GM12878 (cell line): ENCODE data around the gene GOLGA6L7. TPM values are rescaled to one million over a fixed set of nuclear protein-coding genes. Genes with fewer than 3 reads are reported as not detected.

Source experiments
- ASH2L ChIP-seq: fragments of 300-600, 200-600 bp; sonication (generic); IDR thresholded peaks from 2 replicates; pipeline ENCODE4 v1.6.1; 2017; ENCODE audit warnings: low read depth, mild to moderate bottlenecking, borderline replicate concordance
- ESRRA ChIP-seq: IDR thresholded peaks from 2 replicates; pipeline ENCODE4 v1.6.1; 2012; ENCODE audit warnings: mild to moderate bottlenecking, low read length, improper control_type of control experiment
- MTA2 ChIP-seq: fragments of 450-650 bp; IDR thresholded peaks from 2 replicates; pipeline ENCODE4 v1.6.1; 2016; ENCODE audit warnings: low read depth, mild to moderate bottlenecking, moderate library complexity
- PAX8 ChIP-seq: fragments of 450-650 bp; IDR thresholded peaks from 2 replicates; pipeline ENCODE4 v1.6.1; 2017; ENCODE audit warnings: mild to moderate bottlenecking, moderate library complexity
- SREBF2 ChIP-seq: IDR thresholded peaks from 2 replicates; pipeline ENCODE4 v1.6.1; 2012; ENCODE audit warnings: mild to moderate bottlenecking, low read length
- TAF1 ChIP-seq: IDR thresholded peaks from 2 replicates; pipeline ENCODE4 v1.6.1; 2011; ENCODE audit warnings: mild to moderate bottlenecking, low read depth, low read length, borderline replicate concordance
- TCF3 ChIP-seq: IDR thresholded peaks from 2 replicates; pipeline ENCODE4 v1.6.1; 2012; ENCODE audit warnings: low read depth, mild to moderate bottlenecking, low read length, borderline replicate concordance; ENCODE audit not compliant: insufficient read depth
- ZBTB33 ChIP-seq: fragments of 450-650 bp; IDR thresholded peaks from 2 replicates; pipeline ENCODE4 v1.6.1; 2017; ENCODE audit warnings: mild to moderate bottlenecking
- ZNF274 ChIP-seq: IDR thresholded peaks from one replicate; pipeline ENCODE4 v1.8.0; 2011; ENCODE audit not compliant: insufficient read length, insufficient read depth
- polyA plus RNA-seq, 11 experiments: library from polyadenylated mRNA; depleted of rRNA in 4 of 11; unstranded in 6 of 11; stranded (reverse) in 5 of 11; fragments of >200 nt; fragmentation: Nextera tagmentation in 4 of 11; fragmentation: Illumina TruSeq in 1 of 11; extraction: Ambion mirVana in 4 of 11; extraction: Trizol in 1 of 11; gene quantifications; 1 replicate in 1 of 11; 2 replicates in 10 of 11; pipeline versions ENCODE4 v1.2.1 to v1.2.3, GENCODE V29; 2011 to 2016; ENCODE audit warnings: inconsistent platforms in 2 of 11, missing spikeins in 2 of 11, low read depth in 1 of 11
- total RNA-seq, 4 experiments: library from RNA; depleted of rRNA in 3 of 4; stranded (reverse); fragments of >200 nt in 3 of 4; fragmentation: Illumina TruSeq in 1 of 4; extraction: Trizol in 1 of 4; gene quantifications; 2 replicates each; pipeline versions ENCODE4 v1.2.1 to v1.2.3, GENCODE V29; 2013 to 2021
- TF ChIP-seq, protein P1 (sequence below): fragments of 450-650 bp; IDR thresholded peaks from 2 replicates; pipeline ENCODE4 v1.6.1; 2017; ENCODE audit warnings: mild to moderate bottlenecking, moderate library complexity
- TF ChIP-seq, protein P2 (sequence below): fragments of 450-650 bp; IDR thresholded peaks from 2 replicates; pipeline ENCODE4 v1.6.1; 2017; ENCODE audit warnings: borderline replicate concordance

GOLGA6L7 gene
- total and polyA plus RNA-seq, 10 of the 15 experiments (the other 5 are each of a cell fraction or from before 2014, with no cell fraction given), result not detected

- TF ChIP-seq, protein P1, sequence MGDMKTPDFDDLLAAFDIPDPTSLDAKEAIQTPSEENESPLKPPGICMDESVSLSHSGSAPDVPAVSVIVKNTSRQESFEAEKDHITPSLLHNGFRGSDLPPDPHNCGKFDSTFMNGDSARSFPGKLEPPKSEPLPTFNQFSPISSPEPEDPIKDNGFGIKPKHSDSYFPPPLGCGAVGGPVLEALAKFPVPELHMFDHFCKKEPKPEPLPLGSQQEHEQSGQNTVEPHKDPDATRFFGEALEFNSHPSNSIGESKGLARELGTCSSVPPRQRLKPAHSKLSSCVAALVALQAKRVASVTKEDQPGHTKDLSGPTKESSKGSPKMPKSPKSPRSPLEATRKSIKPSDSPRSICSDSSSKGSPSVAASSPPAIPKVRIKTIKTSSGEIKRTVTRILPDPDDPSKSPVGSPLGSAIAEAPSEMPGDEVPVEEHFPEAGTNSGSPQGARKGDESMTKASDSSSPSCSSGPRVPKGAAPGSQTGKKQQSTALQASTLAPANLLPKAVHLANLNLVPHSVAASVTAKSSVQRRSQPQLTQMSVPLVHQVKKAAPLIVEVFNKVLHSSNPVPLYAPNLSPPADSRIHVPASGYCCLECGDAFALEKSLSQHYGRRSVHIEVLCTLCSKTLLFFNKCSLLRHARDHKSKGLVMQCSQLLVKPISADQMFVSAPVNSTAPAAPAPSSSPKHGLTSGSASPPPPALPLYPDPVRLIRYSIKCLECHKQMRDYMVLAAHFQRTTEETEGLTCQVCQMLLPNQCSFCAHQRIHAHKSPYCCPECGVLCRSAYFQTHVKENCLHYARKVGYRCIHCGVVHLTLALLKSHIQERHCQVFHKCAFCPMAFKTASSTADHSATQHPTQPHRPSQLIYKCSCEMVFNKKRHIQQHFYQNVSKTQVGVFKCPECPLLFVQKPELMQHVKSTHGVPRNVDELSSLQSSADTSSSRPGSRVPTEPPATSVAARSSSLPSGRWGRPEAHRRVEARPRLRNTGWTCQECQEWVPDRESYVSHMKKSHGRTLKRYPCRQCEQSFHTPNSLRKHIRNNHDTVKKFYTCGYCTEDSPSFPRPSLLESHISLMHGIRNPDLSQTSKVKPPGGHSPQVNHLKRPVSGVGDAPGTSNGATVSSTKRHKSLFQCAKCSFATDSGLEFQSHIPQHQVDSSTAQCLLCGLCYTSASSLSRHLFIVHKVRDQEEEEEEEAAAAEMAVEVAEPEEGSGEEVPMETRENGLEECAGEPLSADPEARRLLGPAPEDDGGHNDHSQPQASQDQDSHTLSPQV, result no peak
- TF ChIP-seq ASH2L (no peak), ZNF274 (no peak), TCF3 (no peak), SREBF2 (no peak), PAX8 (no peak), MTA2 (no peak), ZBTB33 (no peak), TAF1 (no peak), ESRRA (no peak)
- TF ChIP-seq, protein P2, sequence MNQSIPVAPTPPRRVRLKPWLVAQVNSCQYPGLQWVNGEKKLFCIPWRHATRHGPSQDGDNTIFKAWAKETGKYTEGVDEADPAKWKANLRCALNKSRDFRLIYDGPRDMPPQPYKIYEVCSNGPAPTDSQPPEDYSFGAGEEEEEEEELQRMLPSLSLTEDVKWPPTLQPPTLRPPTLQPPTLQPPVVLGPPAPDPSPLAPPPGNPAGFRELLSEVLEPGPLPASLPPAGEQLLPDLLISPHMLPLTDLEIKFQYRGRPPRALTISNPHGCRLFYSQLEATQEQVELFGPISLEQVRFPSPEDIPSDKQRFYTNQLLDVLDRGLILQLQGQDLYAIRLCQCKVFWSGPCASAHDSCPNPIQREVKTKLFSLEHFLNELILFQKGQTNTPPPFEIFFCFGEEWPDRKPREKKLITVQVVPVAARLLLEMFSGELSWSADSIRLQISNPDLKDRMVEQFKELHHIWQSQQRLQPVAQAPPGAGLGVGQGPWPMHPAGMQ, result no peak
These were observed 40.0 kb upstream of the GOLGA6L7 start (continued) for GRCh38 chr15:28888302-28888894.
